ENCODE measurements around the gene VGLL2. TPM values are rescaled to one million over a fixed set of nuclear protein-coding genes. Genes with fewer than 3 reads are reported as not detected.

The VGLL2 gene
- total RNA-seq, 1 experiment from 2014 or later = not detected

GRCh38 chr6:117266257-117267053 is 1.1 kb downstream of the VGLL2 start:
- no peak for DNase-seq (ENCODE audit: low read depth, low spot score)
- in situ Hi-C loops (cut with HindIII; ENCODE audit: low pct_unique_long_range_greater_than_20kb, low sequenced_read_pairs) = no loop called here

GRCh38 chr6:117267054-117267347 is 1.6 kb downstream of the VGLL2 start:
- in situ Hi-C loops (cut with HindIII; ENCODE audit: low pct_unique_long_range_greater_than_20kb, low sequenced_read_pairs) = no loop called here

GRCh38 chr6:117267766-117268534 is 2.6 kb downstream of the VGLL2 start:
- peak; percentile 46 for DNase-seq (ENCODE audit: low read depth, low spot score)
- in situ Hi-C loops (cut with HindIII; ENCODE audit: low pct_unique_long_range_greater_than_20kb, low sequenced_read_pairs) = no loop called here

More at GRCh38 chr6:117267054-117267347, 1.6 kb downstream of the VGLL2 start:
- no peak for DNase-seq (ENCODE audit: low read depth, low spot score)

GRCh38 chr6:117268924-117269323 is 3.6 kb downstream of the VGLL2 start:
- DNase-seq (ENCODE audit: low read depth, low spot score) = no peak
- in situ Hi-C loops (cut with HindIII; ENCODE audit: low pct_unique_long_range_greater_than_20kb, low sequenced_read_pairs) = no loop called here

DNA sequence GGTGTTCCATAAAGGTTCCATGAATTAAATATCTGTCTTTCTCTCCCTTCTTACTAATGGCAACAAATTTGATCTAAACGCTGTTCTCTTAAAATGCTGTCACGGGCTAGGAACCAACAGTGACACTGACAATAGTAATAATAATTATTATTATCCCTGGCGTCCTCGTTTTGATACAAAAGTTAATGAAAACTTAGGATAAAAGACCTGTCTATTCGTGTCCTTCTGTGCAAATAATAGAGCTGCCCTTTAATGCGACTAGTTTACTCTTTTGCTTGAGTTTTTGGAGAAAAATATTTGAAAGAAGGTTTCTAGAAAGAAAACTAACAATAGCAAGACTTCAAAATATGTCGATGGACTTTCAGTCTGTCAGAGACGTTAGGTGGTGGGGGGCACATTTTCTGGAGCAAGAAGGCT is 4.3 kb downstream of the VGLL2 start:
- in situ Hi-C loops (cut with HindIII; ENCODE audit: low pct_unique_long_range_greater_than_20kb, low sequenced_read_pairs) = no loop called here
- DNase-seq (ENCODE audit: low read depth, low spot score) = no peak

GRCh38 chr6:117270055-117270842 is 4.9 kb downstream of the VGLL2 start:
- DNase-seq (ENCODE audit: low read depth, low spot score) = no peak
- in situ Hi-C loops (cut with HindIII; ENCODE audit: low pct_unique_long_range_greater_than_20kb, low sequenced_read_pairs) = no loop called here

DNA sequence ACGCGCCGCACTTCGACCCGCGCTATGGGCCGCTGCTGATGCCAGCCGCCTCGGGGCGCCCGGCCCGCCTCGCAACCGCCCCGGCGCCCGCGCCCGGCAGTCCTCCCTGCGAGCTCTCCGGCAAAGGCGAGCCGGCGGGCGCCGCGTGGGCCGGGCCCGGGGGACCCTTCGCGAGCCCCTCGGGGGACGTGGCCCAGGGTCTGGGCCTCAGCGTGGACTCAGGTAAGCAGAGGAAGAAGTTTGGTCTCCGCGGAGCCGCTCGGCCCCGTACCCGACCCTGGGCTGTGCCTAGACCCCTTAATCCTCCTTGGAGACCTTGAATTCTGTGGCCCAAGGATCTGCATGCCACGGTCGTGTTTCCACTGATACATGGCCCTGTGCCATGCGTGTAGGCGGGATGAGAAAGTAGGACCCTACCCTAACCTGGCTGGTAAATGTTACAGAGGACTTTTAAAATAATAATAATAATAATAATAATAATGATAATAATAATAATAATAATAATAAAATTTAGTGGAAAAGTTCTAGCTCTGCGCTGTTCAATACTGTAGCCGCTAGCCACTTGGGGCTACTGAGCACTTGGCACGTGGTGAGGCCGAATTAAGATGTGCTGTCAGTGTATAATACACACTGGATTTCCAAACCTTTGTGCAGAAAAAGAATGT is 5.6 kb downstream of the VGLL2 start:
- in situ Hi-C loops (cut with HindIII; ENCODE audit: low pct_unique_long_range_greater_than_20kb, low sequenced_read_pairs) = no loop called here
- DNase-seq (ENCODE audit: low read depth, low spot score) = no peak

DNA sequence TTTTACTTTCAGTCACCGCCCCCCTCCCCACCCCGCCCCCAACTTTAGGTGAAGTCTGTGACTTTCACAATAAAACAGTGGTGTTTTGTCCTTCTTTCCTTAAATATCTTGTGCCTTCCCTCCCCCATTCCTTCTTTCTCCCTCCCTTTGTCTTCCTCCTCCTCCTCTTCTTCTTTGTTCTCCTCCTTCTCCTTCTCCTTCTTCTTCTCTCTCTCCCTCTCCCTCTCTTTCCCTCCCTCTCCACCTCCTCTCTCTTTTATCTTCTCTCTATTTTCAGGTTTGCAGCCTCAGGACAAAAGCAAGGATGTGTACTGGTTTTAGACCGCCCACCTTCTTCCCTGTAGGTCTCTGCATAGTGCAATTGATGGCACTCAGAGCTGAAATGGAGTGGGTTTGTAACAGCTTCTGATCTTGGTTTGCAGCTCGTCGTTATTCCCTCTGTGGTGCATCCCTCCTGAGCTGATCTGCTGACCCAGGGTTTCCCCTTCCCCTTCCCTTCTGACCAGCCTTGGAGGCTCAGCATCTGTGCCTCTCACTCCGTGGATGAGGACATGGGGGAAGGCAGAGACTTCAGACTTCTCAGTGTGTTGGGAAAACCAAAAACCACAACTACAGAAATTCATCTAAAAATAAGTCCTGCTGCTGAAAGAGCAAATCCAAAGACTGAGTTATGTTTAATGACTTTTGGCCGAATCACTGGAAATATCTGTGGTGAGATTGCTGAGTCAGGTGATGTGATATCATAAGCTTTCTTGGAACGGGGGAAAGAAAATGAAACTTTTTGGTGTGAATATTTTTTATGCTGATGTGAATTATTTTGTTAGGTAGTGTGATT is 6.9 kb downstream of the VGLL2 start:
- DNase-seq (ENCODE audit: low read depth, low spot score) = no peak
- in situ Hi-C loops (cut with HindIII; ENCODE audit: low pct_unique_long_range_greater_than_20kb, low sequenced_read_pairs) = no loop called here

DNA sequence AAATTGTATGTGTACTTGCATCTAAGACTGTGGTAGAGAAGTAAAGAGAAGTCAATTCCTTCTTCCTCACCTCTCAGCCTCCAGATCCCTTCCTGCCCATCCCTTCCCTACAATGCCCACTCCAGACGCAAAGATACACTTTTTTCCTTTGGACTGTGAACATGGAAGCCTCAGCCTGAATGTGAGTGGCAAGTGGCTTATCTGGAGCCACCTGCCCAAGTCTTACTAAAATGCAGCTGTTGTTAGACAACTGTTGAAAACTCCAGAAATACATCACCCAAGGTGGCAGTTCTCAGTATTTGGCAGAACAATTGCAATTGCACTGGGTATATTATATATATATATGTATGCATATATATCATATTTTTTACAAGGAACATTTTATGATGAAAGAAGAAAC is 7.5 kb downstream of the VGLL2 start:
- in situ Hi-C loops (cut with HindIII; ENCODE audit: low pct_unique_long_range_greater_than_20kb, low sequenced_read_pairs) = no loop called here

GRCh38 chr6:117275205-117275604 is 9.8 kb downstream of the VGLL2 start:
- DNase-seq (ENCODE audit: low read depth, low spot score) = no peak
- in situ Hi-C loops (cut with HindIII; ENCODE audit: low pct_unique_long_range_greater_than_20kb, low sequenced_read_pairs) = no loop called here

More for the DNA sequence above, 7.5 kb downstream of the VGLL2 start:
- no peak for DNase-seq (ENCODE audit: low read depth, low spot score)

- no peak for DNase-seq (ENCODE audit: low read depth, low spot score)
- in situ Hi-C loops (cut with HindIII; ENCODE audit: low pct_unique_long_range_greater_than_20kb, low sequenced_read_pairs) = no loop called here
Measured at GRCh38 chr6:117275711-117276110, 10.4 kb downstream of the VGLL2 start.

DNA sequence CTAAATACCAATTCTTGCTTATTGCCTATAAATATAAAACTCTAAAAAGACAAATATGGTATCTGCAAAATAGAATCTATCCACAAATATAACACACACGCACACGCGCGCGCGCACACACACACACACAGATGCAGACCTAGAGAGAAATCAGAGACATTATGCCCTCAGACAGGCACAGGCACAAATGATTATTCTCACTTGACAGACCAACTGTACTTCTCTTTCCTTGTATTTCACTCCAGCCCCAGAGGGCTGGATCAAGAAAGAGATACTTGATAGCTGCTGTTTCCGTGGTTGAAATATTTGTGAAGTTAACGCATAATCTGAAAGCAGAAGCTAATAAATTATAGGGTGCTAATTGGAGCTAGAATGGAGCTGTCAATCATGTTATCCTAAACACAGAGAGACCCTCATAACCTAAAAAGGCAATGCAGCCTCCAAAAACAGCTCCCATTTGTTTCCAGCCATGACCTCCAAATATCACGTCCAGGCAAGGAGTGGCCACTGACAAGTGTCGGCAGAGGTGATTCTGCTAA is 11.5 kb downstream of the VGLL2 start:
- no peak for DNase-seq (ENCODE audit: low read depth, low spot score)
- in situ Hi-C loops (cut with HindIII; ENCODE audit: low pct_unique_long_range_greater_than_20kb, low sequenced_read_pairs) = no loop called here

GRCh38 chr6:117280922-117281321 is 15.6 kb downstream of the VGLL2 start:
- in situ Hi-C loops (cut with HindIII; ENCODE audit: low pct_unique_long_range_greater_than_20kb, low sequenced_read_pairs) = no loop called here
- peak; percentile 42 for DNase-seq (ENCODE audit: low read depth, low spot score)

DNA sequence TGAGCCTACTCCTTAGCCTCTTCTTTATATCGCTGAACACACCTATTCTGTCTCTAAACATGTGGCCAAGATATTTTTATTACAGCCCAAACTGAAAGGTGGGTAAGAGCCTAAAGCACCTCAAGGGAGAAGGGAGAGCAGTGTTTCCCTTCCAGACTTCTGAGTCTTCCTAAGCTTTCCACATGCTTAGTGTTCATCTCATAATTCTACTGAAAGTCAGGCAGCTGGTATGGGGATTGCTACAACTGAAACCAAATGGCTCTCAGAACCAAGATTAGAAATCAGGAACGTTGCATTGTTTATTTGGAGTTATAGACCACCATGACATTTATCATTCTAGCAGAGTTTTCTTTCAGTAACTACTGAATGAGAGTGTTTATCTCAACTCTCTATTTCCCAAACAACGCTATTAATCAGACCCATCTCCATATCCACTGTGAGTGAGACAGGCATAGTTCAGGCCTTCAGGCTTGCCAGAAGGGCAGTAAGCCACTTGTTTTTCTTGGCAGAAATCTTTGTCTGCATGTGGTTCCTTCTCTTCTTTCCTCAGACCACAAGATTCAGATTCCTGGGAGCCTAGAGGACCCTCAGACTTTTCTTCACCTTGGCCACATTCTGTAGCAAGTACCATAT is 22.8 kb downstream of the VGLL2 start:
- DNase-seq (ENCODE audit: low read depth, low spot score) = no peak
- in situ Hi-C loops (cut with HindIII; ENCODE audit: low pct_unique_long_range_greater_than_20kb, low sequenced_read_pairs) = no loop called here

DNA sequence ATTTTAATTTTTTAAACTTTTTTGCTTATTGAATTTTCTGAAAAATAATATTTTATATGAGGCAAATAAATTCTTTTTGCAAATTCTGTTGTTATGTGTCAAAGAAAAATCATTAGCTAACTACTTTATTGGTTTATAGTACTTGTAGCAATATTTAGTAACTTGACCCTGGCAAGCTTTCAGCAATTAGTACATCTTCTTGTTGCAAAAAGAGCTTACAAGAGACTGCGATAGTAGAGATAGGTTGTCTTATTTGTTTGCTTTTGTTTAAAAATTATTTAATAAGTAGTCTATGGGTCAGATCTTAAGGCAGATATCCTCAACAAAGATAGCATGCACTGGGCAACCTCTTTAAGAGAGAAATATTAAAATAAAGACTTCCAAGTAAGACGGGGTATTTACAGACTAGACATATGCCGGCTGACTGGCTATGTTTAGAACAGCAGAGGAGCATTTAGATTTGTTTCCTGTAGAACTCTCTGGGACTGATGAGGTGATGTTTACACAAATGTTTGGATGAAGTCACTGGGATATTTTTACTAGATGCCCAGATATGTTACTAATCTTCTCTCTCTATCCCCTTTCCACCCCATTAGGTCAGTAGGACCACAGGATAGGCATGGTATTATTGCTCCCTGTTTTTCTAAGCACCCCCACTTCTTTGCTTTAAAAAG is 25.0 kb downstream of the VGLL2 start:
- in situ Hi-C loops (cut with HindIII; ENCODE audit: low pct_unique_long_range_greater_than_20kb, low sequenced_read_pairs) = no loop called here
- no peak for DNase-seq (ENCODE audit: low read depth, low spot score)

GRCh38 chr6:117298941-117299340 is 33.6 kb downstream of the VGLL2 start:
- in situ Hi-C loops (cut with HindIII; ENCODE audit: low pct_unique_long_range_greater_than_20kb, low sequenced_read_pairs) = no loop called here
- no peak for DNase-seq (ENCODE audit: low read depth, low spot score)
